Mammary epithelial cell (primary cell): ENCODE data around the gene CDC42EP1.

ENCODE experiments used
- CTCF ChIP-seq, 2 donors: IDR thresholded peaks in 1 of 2; conservative IDR thresholded peaks in 1 of 2; 2 replicates each; pipeline ENCODE4 v1.5.1; 2011 to 2012; ENCODE audit warnings: inconsistent platforms in 2 of 2, low read length in 2 of 2, mild to moderate bottlenecking in 2 of 2, control low read depth in 1 of 2, low read depth in 1 of 2; ENCODE audit not compliant: insufficient read depth in 1 of 2; ENCODE audit errors: extremely low read depth in 1 of 2
- EZH2 ChIP-seq: IDR thresholded peaks from 2 replicates; pipeline ENCODE4 v1.6.1; 2012; ENCODE audit warnings: low read length, inconsistent platforms, borderline replicate concordance

GRCh38 chr22:37559901-37560607, at the start of gene CDC42EP1:
- TF ChIP-seq EZH2 (no peak), CTCF (conservative IDR thresholded peaks at IDR 0.05 in 1 of 2, IDR thresholded peaks at IDR 0.05 in 1 of 2; ENCODE audit: extremely low read depth in 1 of 2, insufficient read depth in 1 of 2, low read depth in 1 of 2, low read length in 2 of 2) (no peak)
